D721Med (cell line): ENCODE data around the gene FSIP1.

Source experiments
- DNase-seq: peaks from one replicate; pipeline ENCODE4 v3.0.0; 2011; ENCODE audit warnings: low spot score; ENCODE audit not compliant: insufficient read length
- FAIRE-seq: peaks from 2 replicates; lab custom pipeline; 2011; peaks lifted over from hg19 to GRCh38; lab: Jason Lieb, UNC
- TF ChIP-seq, protein P1 (sequence below): IDR thresholded peaks from 2 replicates; pipeline ENCODE4 v1.5.1; 2012; ENCODE audit warnings: mild to moderate bottlenecking, control low read depth; ENCODE audit not compliant: insufficient read depth; ENCODE audit errors: missing control alignments

Gene FSIP1

DNA sequence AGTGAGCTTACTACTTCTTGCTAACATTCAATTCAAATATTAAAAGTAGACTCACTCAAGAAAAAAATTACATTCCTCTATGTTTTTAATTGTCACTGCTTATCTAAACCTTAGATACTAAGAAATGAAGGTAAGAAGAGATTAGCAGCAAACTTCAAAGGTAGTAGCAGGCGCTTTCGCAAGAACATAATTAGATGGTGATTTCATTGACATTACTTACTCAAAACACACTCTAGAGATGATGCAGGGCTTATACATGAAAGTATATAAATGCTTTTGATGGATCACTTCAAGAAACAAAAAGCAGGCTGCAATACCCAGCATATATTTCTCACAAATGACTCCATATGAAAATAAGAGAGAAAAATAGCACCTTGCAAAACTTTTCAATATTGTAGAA is 86.8 kb downstream of the FSIP1 start:
- DNase-seq (no peak), FAIRE-seq (no peak)
- TF ChIP-seq, protein P1, sequence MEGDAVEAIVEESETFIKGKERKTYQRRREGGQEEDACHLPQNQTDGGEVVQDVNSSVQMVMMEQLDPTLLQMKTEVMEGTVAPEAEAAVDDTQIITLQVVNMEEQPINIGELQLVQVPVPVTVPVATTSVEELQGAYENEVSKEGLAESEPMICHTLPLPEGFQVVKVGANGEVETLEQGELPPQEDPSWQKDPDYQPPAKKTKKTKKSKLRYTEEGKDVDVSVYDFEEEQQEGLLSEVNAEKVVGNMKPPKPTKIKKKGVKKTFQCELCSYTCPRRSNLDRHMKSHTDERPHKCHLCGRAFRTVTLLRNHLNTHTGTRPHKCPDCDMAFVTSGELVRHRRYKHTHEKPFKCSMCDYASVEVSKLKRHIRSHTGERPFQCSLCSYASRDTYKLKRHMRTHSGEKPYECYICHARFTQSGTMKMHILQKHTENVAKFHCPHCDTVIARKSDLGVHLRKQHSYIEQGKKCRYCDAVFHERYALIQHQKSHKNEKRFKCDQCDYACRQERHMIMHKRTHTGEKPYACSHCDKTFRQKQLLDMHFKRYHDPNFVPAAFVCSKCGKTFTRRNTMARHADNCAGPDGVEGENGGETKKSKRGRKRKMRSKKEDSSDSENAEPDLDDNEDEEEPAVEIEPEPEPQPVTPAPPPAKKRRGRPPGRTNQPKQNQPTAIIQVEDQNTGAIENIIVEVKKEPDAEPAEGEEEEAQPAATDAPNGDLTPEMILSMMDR = no peak

DNA sequence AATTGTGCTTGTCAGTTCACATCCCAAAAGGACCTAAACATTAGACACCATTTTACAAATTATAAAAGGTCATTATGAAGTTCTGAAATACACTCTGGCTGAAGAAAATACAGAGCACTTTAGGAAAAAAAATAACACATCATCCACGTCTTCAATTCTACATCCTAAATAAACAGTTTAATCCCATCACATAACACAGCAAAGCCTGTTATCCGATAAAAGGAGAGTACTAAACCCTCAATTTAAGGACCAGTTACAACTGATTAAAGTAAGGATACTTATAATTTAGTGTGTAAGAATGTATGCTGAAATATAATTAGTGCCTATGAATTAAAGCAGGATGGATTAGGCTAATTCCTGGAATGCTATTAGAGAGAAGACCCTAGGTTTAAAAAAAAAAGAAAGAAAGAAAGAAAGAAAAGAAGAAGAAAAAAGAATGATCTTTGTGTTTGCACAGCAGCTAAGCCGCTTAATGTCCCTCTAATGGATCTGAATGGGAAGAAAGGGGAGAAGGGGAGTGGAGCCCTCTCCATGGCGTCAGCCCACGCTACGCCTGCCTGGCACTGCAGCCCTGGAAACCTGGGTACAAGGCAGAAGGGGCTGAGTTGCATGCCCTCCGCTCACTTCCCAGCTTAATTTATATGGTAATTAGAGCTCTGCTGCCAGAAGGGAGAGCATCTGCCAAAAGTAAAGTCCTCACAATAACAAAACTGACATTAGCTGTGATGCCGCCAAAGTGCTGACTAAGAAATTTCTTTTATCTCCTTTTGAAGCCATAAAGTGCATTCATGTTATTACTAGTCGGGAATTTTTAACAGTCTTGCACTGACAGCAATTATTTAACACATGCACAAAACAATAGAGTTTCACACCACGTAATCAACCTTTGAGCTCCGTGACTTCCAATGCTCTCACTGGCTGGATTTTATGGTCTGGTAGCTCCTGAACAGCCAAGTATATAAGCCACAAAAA is 90.0 kb downstream of the FSIP1 start:
- DNase-seq = no peak
- TF ChIP-seq, protein P1 = no peak
- peak; percentile 85 for FAIRE-seq

DNA sequence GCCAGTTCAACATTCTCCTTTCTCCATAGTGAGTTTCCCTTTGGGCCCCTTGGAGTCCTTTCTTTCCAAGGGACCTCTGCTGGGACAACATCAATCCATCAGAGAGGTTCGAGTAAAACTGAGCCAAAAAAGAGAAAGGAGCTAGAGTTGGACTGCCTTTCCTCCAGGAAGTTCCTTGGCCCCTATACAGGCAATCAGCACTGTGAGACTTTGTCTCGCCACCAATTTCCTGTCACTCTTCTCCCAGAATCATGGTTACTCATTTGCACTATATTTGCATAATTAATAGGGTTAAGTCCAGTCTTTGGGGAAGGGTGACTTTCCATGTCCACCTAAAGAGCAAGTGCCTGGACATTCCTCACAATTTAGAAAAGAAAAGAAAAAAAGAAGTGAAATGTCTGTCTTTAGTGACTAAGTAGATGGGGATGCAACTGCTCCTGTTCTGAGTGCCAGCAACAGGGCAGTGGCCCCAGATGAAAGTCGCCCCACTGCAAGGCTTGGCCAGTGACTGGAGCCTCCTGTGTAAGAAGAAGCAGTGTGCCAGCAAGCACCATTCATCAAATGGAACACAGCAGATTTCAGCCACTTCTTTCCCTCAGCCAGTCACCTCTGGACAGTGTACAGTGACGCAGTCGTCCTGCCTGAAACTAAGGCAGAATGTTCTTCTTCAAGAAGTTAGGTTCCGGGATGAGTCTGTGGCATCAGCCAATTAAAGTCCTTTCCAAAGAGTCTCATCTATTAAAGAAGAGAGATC is 91.6 kb downstream of the FSIP1 start:
- TF ChIP-seq, protein P1 = no peak
- DNase-seq (no peak), FAIRE-seq (no peak)

DNA sequence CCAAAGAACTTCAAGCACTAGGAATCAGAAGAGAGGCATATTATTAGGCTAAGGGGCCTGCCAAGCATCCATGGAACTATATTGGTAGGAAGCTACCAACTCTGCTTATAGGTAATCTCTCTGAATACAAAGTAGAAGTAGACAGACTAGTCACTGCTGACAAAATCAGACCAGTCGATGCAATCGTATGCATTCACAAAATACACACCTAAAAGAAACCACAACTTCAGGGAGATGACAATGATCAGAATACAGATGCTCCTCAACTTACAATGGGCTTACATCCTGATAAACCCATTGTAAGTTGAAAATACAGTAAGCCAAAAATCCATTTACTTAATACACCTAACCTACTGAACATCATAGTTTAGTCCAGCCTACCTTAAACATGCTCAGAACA is 94.7 kb downstream of the FSIP1 start:
- DNase-seq (no peak), FAIRE-seq (no peak)
- TF ChIP-seq, protein P1 = no peak

DNA sequence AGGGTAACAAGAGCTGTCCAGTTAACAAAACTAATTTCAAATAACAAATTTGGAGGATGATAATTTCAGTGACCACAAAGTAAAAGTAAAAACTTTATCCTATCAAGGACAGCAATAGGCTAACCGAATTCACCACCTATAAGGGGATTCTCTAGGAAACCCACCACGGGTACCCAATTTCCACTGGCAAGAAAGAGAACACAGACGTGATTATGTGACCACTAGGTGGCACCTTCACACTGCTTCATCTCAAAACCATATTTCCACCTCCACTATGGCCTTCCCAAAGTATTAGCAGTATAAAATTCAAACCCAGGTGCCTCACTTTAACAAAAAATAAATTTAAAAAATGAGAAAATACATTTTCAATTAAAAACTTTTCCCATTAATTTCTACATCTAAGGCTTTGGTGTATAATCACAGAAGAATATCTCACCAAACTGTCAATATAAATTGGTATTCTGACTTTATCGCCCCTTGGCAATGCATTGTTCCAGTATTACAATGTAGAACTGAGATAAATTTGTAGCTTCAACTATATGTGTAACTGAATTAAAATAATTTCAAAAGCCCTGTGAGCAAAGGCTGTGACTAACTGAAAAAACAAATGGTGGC is 96.5 kb downstream of the FSIP1 start:
- no peak for FAIRE-seq

DNA sequence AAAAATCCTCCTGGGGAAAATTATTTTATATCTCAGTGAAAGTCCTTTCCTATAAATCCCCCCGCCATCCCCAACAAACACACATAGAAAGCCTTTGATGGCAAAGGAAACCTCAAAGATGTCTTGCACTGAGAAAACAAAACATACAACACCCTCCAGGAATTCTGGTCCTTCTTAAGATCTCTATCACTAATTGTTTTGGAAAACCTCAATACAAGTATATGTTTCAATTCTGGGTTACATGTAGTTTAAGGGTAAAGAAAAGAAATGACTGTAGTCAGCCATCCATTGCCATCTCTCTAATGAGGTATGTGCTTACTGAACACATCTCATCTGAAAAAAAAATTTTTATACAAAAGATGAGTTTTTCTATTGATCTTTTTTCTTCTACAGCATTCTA is 97.3 kb downstream of the FSIP1 start:
- TF ChIP-seq, protein P1 = no peak
- FAIRE-seq (no peak), DNase-seq (no peak)

More for the DNA sequence above, 96.5 kb downstream of the FSIP1 start:
- TF ChIP-seq, protein P1 = peak; percentile 70
- DNase-seq = no peak
